ENCODE measurements around the gene RB1. TPM values are rescaled to one million over a fixed set of nuclear protein-coding genes. Genes with fewer than 3 reads are reported as not detected.

Gene RB1
- total and polyA plus RNA-seq, 2 experiments from 2014 or later: 19.5 to 22.3 TPM

DNA sequence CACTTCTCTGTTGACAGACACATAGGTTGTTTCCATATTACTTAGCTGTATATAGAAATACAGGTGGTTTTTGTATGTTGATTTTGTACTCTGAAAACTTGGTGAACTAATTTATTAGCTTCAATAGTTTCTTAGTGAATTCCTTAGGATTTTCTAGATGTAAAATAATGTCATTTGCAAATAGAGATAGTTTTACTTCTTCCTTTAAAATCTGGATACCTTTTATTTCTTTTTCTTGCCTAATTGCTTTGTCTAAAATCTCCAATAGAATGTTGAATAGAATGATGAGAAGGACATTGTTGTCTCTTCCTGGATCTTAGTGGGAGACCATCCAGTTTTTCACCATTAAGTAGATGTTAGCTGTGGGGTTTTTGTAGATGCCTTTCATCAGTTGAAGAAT lies 18.7 kb downstream of the RB1 start (continued):
- TF ChIP-seq POLR2AphosphoS5 (IDR thresholded peaks at IDR 0.05; ENCODE audit: low read depth): no peak
- TF ChIP-seq, protein P1, sequence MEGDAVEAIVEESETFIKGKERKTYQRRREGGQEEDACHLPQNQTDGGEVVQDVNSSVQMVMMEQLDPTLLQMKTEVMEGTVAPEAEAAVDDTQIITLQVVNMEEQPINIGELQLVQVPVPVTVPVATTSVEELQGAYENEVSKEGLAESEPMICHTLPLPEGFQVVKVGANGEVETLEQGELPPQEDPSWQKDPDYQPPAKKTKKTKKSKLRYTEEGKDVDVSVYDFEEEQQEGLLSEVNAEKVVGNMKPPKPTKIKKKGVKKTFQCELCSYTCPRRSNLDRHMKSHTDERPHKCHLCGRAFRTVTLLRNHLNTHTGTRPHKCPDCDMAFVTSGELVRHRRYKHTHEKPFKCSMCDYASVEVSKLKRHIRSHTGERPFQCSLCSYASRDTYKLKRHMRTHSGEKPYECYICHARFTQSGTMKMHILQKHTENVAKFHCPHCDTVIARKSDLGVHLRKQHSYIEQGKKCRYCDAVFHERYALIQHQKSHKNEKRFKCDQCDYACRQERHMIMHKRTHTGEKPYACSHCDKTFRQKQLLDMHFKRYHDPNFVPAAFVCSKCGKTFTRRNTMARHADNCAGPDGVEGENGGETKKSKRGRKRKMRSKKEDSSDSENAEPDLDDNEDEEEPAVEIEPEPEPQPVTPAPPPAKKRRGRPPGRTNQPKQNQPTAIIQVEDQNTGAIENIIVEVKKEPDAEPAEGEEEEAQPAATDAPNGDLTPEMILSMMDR (conservative IDR thresholded peaks at IDR 0.05; ENCODE audit: low read depth in 2 of 2): no peak

DNA sequence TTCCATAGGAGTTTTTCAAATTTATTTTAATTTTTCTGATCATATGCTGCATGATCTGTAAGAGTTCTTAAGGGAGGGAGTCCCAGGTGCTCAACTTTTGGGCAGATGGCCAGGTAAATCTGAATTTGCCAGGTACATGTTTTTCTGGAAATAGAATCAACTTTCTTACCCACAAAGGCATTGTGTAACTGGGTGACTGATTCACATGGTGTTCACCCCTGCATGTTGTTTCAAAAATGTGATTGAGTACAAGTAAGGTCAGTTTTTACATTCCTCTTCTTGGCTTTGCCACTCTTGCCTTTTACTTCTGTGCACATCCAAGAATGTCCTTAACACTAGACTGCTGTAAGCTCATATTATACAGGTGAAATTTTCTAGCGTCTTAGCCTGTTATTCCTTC lies 30.4 kb downstream of the RB1 start:
- ATAC-seq (no peak), DNase-seq (ENCODE audit: low spot score) (no peak)
- Histone ChIP-seq H3K4me3 (no peak overlapping the region), H3K9me2 (ENCODE audit: insufficient read depth) (no peaks in the 10 kb centered on the region), H3K4me1 (ENCODE audit: insufficient read depth) (no peaks in the 10 kb centered on the region), H3K27me3 (ENCODE audit: insufficient read depth) (no peaks in the 10 kb centered on the region), H3K27ac (ENCODE audit: low read depth) (no peak overlapping the region), H3K79me2 (replicated peaks; ENCODE audit: insufficient read depth) (no peaks in the 10 kb centered on the region), H2AFZ (no peak overlapping the region), H3K36me3 (ENCODE audit: insufficient read depth) (no peaks in the 10 kb centered on the region), H4K20me1 (replicated peaks; ENCODE audit: insufficient read depth) (no peaks in the 10 kb centered on the region), H3F3A (replicated peaks; ENCODE audit: low read depth) (no peaks in the 10 kb centered on the region), H3K4me2 (no peak overlapping the region)
- Mint-ChIP-seq H3K4me1 (no peaks in the 10 kb centered on the region), H3K27me3 (ENCODE audit: insufficient read depth, low read depth, poor library complexity) (no peaks in the 10 kb centered on the region), H3K4me3 (no peak overlapping the region), H3K36me3 (ENCODE audit: low read depth) (peaks cover 10% of the 10 kb centered on the region), H3K27ac (no peak overlapping the region), H3K9me3 (peaks cover 13% of the 10 kb centered on the region)
- TF ChIP-seq NANOG (IDR thresholded peaks at IDR 0.05; ENCODE audit: borderline replicate concordance) (no peak), EZH2 (IDR thresholded peaks at IDR 0.05; ENCODE audit: low read depth, unreplicated experiment) (no peak), ZNF114 (CRISPR knock-in tag; IDR thresholded peaks at IDR 0.05) (no peak), POLR2AphosphoS5 (IDR thresholded peaks at IDR 0.05; ENCODE audit: low read depth) (no peak), EZH2phosphoT487 (IDR thresholded peaks at IDR 0.05; ENCODE audit: unreplicated experiment) (no peak), CREB1 (CRISPR knock-in tag; IDR thresholded peaks at IDR 0.05; ENCODE audit: low read depth) (no peak)
- TF ChIP-seq, protein P2, sequence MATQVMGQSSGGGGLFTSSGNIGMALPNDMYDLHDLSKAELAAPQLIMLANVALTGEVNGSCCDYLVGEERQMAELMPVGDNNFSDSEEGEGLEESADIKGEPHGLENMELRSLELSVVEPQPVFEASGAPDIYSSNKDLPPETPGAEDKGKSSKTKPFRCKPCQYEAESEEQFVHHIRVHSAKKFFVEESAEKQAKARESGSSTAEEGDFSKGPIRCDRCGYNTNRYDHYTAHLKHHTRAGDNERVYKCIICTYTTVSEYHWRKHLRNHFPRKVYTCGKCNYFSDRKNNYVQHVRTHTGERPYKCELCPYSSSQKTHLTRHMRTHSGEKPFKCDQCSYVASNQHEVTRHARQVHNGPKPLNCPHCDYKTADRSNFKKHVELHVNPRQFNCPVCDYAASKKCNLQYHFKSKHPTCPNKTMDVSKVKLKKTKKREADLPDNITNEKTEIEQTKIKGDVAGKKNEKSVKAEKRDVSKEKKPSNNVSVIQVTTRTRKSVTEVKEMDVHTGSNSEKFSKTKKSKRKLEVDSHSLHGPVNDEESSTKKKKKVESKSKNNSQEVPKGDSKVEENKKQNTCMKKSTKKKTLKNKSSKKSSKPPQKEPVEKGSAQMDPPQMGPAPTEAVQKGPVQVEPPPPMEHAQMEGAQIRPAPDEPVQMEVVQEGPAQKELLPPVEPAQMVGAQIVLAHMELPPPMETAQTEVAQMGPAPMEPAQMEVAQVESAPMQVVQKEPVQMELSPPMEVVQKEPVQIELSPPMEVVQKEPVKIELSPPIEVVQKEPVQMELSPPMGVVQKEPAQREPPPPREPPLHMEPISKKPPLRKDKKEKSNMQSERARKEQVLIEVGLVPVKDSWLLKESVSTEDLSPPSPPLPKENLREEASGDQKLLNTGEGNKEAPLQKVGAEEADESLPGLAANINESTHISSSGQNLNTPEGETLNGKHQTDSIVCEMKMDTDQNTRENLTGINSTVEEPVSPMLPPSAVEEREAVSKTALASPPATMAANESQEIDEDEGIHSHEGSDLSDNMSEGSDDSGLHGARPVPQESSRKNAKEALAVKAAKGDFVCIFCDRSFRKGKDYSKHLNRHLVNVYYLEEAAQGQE (IDR thresholded peaks at IDR 0.05; ENCODE audit: unreplicated experiment): no peak
- TF ChIP-seq, protein P3, sequence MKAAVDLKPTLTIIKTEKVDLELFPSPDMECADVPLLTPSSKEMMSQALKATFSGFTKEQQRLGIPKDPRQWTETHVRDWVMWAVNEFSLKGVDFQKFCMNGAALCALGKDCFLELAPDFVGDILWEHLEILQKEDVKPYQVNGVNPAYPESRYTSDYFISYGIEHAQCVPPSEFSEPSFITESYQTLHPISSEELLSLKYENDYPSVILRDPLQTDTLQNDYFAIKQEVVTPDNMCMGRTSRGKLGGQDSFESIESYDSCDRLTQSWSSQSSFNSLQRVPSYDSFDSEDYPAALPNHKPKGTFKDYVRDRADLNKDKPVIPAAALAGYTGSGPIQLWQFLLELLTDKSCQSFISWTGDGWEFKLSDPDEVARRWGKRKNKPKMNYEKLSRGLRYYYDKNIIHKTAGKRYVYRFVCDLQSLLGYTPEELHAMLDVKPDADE (IDR thresholded peaks at IDR 0.05): no peak
- TF ChIP-seq, protein P1 (conservative IDR thresholded peaks at IDR 0.05; ENCODE audit: low read depth in 2 of 2): no peak
- TF ChIP-seq, protein P4, sequence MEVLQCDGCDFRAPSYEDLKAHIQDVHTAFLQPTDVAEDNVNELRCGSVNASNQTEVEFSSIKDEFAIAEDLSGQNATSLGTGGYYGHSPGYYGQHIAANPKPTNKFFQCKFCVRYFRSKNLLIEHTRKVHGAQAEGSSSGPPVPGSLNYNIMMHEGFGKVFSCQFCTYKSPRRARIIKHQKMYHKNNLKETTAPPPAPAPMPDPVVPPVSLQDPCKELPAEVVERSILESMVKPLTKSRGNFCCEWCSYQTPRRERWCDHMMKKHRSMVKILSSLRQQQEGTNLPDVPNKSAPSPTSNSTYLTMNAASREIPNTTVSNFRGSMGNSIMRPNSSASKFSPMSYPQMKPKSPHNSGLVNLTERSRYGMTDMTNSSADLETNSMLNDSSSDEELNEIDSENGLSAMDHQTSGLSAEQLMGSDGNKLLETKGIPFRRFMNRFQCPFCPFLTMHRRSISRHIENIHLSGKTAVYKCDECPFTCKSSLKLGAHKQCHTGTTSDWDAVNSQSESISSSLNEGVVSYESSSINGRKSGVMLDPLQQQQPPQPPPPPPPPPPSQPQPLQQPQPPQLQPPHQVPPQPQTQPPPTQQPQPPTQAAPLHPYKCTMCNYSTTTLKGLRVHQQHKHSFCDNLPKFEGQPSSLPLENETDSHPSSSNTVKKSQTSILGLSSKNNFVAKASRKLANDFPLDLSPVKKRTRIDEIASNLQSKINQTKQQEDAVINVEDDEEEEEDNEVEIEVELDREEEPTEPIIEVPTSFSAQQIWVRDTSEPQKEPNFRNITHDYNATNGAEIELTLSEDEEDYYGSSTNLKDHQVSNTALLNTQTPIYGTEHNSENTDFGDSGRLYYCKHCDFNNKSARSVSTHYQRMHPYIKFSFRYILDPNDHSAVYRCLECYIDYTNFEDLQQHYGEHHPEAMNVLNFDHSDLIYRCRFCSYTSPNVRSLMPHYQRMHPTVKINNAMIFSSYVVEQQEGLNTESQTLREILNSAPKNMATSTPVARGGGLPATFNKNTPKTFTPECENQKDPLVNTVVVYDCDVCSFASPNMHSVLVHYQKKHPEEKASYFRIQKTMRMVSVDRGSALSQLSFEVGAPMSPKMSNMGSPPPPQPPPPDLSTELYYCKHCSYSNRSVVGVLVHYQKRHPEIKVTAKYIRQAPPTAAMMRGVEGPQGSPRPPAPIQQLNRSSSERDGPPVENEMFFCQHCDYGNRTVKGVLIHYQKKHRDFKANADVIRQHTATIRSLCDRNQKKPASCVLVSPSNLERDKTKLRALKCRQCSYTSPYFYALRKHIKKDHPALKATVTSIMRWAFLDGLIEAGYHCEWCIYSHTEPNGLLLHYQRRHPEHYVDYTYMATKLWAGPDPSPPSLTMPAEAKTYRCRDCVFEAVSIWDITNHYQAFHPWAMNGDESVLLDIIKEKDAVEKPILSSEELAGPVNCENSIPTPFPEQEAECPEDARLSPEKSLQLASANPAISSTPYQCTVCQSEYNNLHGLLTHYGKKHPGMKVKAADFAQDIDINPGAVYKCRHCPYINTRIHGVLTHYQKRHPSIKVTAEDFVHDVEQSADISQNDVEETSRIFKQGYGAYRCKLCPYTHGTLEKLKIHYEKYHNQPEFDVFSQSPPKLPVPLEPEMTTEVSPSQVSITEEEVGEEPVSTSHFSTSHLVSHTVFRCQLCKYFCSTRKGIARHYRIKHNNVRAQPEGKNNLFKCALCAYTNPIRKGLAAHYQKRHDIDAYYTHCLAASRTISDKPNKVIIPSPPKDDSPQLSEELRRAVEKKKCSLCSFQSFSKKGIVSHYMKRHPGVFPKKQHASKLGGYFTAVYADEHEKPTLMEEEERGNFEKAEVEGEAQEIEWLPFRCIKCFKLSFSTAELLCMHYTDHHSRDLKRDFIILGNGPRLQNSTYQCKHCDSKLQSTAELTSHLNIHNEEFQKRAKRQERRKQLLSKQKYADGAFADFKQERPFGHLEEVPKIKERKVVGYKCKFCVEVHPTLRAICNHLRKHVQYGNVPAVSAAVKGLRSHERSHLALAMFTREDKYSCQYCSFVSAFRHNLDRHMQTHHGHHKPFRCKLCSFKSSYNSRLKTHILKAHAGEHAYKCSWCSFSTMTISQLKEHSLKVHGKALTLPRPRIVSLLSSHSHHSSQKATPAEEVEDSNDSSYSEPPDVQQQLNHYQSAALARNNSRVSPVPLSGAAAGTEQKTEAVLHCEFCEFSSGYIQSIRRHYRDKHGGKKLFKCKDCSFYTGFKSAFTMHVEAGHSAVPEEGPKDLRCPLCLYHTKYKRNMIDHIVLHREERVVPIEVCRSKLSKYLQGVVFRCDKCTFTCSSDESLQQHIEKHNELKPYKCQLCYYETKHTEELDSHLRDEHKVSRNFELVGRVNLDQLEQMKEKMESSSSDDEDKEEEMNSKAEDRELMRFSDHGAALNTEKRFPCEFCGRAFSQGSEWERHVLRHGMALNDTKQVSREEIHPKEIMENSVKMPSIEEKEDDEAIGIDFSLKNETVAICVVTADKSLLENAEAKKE (CRISPR knock-in tag; IDR thresholded peaks at IDR 0.05): no peak

Data from GM23338 (cell line).